HG03520 (cell line): Measurements from ENCODE around the gene UFSP1.
"Not testable (repeated sequence)": the region's sequence is repeated elsewhere in the genome, so short reads cannot be mapped to it uniquely, and the experiment has no call there.

Experiments
- ATAC-seq: cut with Tn5 transposase; IDR thresholded peaks from one replicate; pipeline ENCODE4 v1.9.1; 2021; ENCODE audit warnings: mild to moderate bottlenecking, moderate library complexity; ENCODE audit not compliant: unreplicated experiment

UFSP1 gene

GRCh38 chr7:100860702-100861615 is 28.6 kb downstream of the UFSP1 start:
- ATAC-seq = no peak

- no peak for ATAC-seq
Measured at GRCh38 chr7:100859856-100860255, 29.7 kb downstream of the UFSP1 start.

GRCh38 chr7:100856871-100857282 is 32.6 kb downstream of the UFSP1 start:
- no peak for ATAC-seq

GRCh38 chr7:100855515-100855914 is 34.0 kb downstream of the UFSP1 start:
- no peak for ATAC-seq

GRCh38 chr7:100854899-100855298 is 34.6 kb downstream of the UFSP1 start:
- ATAC-seq = not testable (repeated sequence)

- no peak for ATAC-seq
Measured at GRCh38 chr7:100854146-100854895, 35.2 kb downstream of the UFSP1 start.

GRCh38 chr7:100852048-100852872 is 37.3 kb downstream of the UFSP1 start, which contains the start of gene SLC12A9:
Gene SLC12A9, plus strand, starts transcription at chr7:100852713. Its CDS starts 1,485 bp downstream, at chr7:100854198.
- peak; percentile 82 for ATAC-seq

DNA sequence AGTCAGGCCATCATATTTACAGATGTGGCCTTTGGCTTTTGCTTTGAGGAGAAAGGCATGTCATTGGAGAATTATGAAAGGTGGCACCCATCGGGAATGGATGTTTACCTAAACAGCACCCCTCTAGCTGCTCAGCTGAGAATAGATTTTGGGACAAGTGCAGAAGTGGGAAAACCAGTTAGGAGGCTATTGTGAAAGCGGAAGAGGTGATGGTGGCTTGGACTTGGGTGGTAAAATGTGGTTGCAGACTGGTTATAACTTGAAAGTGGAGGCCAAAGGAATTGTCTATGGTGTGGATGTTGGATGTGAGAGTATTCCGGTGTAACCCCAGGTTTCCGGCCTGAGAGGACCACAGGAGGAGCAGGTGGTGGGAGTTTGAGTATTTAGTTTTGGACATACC is 42.2 kb downstream of the UFSP1 start:
- no peak for ATAC-seq

DNA sequence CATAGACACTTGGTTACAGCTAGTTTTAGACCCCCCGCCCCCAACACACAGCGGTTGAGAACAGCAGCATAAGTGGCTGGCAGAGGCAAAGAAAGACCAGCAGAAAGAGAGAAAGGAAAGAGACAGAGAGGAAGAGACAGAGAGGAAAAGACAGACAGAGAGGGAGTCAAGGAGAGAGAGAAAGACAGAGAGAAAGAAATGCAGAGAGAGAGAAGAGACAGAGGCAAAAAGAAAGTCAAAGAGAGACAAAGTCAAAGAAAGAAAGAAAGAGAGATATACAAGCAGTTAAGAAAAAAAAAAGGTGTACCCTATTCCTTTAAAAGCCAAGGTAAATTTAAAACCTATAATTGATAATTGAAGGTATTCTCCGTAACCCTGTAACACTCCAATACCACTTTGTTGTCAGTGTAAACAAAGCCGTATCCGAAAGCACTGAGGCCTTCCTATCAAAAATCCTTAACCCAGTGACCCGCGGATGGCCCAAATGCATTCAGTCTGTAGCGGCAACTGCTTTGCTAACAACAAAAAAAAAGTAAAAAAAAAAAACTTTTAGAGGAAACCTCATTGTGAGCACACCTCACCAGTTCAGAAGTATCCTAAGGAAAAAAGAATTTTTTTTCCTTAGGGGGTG is 48.9 kb downstream of the UFSP1 start:
- no peak for ATAC-seq

GRCh38 chr7:100839361-100839760 is 50.2 kb downstream of the UFSP1 start:
- ATAC-seq = no peak
